Esophagus (tissue), 2 donors: ENCODE data around the gene NFAT5. TPM values are rescaled to one million over a fixed set of nuclear protein-coding genes. Genes with fewer than 3 reads are reported as not detected.

ENCODE experiments used
- H3K27ac ChIP-seq, 2 donors: one replicate each; pipeline ENCODE4 v1.5.1; 2013; ENCODE audit warnings: low read depth in 2 of 2, mild to moderate bottlenecking in 2 of 2, inconsistent platforms in 1 of 2, low read length in 1 of 2, moderate library complexity in 1 of 2
- H3K27me3 ChIP-seq, 2 donors: one replicate each; pipeline ENCODE4 v1.6.1; 2013; ENCODE audit warnings: low read length in 2 of 2, control low read depth in 1 of 2, mild to moderate bottlenecking in 1 of 2; ENCODE audit not compliant: insufficient read depth in 2 of 2, control insufficient read depth in 1 of 2
- H3K36me3 ChIP-seq, 2 donors: one replicate each; pipeline ENCODE4 v1.6.1; 2013; ENCODE audit warnings: low read length in 1 of 2; ENCODE audit not compliant: control insufficient read depth in 2 of 2, insufficient read depth in 2 of 2
- H3K4me1 ChIP-seq, 2 donors: one replicate each; pipeline ENCODE4 v1.6.1; 2013; ENCODE audit warnings: low read length in 1 of 2; ENCODE audit not compliant: control insufficient read depth in 2 of 2, insufficient read depth in 2 of 2
- H3K4me3 ChIP-seq, 2 donors: one replicate each; pipeline ENCODE4 v1.5.1; 2013; ENCODE audit warnings: low read length in 2 of 2, mild to moderate bottlenecking in 2 of 2, low read depth in 1 of 2, moderate library complexity in 1 of 2
- H3K9me3 ChIP-seq, 2 donors: one replicate each; pipeline ENCODE4 v1.6.1; 2013; ENCODE audit warnings: mild to moderate bottlenecking in 2 of 2, low read depth in 1 of 2, low read length in 1 of 2, moderate library complexity in 1 of 2; ENCODE audit not compliant: control insufficient read depth in 2 of 2, insufficient read depth in 1 of 2
- WGBS, 2 donors: extraction: QIAGEN DNeasy Blood & Tissue Kit; methylation state at CpG; one replicate each; pipeline ENCODE4 v1.1.7; 2013; 5-methylcytosine and 5-hydroxymethylcytosine counted together
- polyA plus RNA-seq, 2 donors: library from polyadenylated mRNA; stranded (reverse); fragments of 200-250 nt; gene quantifications; one replicate each; pipeline ENCODE4 v1.2.3, GENCODE V29; 2013
- donor health status: healthy with polysubstance abuse.
- donor health status: Bipolar disorder and iron deficiency.

Gene NFAT5
- polyA plus RNA-seq, 2 donors: 2.7 to 6.5 TPM

GRCh38 chr16:69526831-69527655 lies 38.7 kb upstream of the NFAT5 start:
- H3K27me3 ChIP-seq: no peaks in the 10 kb centered on the region
- H3K4me3 ChIP-seq: no peak overlapping the region
- no peak overlapping the region for H3K27ac ChIP-seq
- H3K36me3 ChIP-seq: no peaks in the 10 kb centered on the region
- peaks cover 0 to 6% of the 10 kb centered on the region in 2 donors for H3K4me1 ChIP-seq
- 81 to 86% methylated on average over 11 of the region's 11 CpGs for WGBS, 2 donors
- H3K9me3 ChIP-seq: no peaks in the 10 kb centered on the region

DNA sequence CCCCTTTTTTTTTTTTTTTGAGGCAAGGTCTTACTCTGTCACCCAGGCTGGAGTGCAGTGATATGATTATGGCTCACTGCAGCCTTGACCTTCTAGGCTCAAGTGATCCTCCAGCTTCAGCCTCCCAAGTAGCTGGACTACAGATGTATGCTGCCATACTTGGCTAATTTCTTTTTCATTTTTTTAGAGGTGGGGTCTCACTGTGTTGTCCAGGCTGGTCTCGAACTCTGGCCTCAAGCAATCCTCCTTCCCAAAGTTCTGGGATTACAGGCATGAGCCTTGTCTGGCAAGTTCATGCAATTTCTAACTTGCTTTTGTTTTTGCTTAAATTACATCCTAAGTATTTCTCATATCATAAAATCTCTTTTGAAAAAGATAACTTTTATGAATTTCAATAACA lies 33.8 kb upstream of the NFAT5 start:
- Histone ChIP-seq H3K27ac (no peak overlapping the region), H3K27me3 (no peaks in the 10 kb centered on the region), H3K4me3 (no peak overlapping the region), H3K4me1 (peaks cover 0 to 6% of the 10 kb centered on the region in 2 donors), H3K9me3 (no peaks in the 10 kb centered on the region), H3K36me3 (no peaks in the 10 kb centered on the region)
- 73 to 75% methylated on average over 1 of the region's 1 CpG for WGBS, 2 donors

GRCh38 chr16:69532641-69533455 lies 32.9 kb upstream of the NFAT5 start:
- Histone ChIP-seq H3K4me3 (no peak overlapping the region), H3K9me3 (no peaks in the 10 kb centered on the region), H3K27ac (no peak overlapping the region), H3K27me3 (no peaks in the 10 kb centered on the region), H3K4me1 (peaks cover 0 to 6% of the 10 kb centered on the region in 2 donors), H3K36me3 (no peaks in the 10 kb centered on the region)
- WGBS, 2 donors: 59 to 66% methylated on average over 9 of the region's 9 CpGs

GRCh38 chr16:69534720-69535119 lies 31.0 kb upstream of the NFAT5 start:
- no peak overlapping the region for H3K4me3 ChIP-seq
- H3K4me1 ChIP-seq: peaks cover 0 to 3% of the 10 kb centered on the region in 2 donors
- H3K27me3 ChIP-seq: no peaks in the 10 kb centered on the region
- 96% methylated on average over 3 of the region's 3 CpGs for WGBS, 2 donors
- no peaks in the 10 kb centered on the region for H3K9me3 ChIP-seq
- H3K36me3 ChIP-seq: no peaks in the 10 kb centered on the region
- H3K27ac ChIP-seq: no peak overlapping the region

- Histone ChIP-seq H3K4me3 (no peak overlapping the region), H3K27ac (no peak overlapping the region), H3K36me3 (no peaks in the 10 kb centered on the region), H3K27me3 (no peaks in the 10 kb centered on the region), H3K9me3 (no peaks in the 10 kb centered on the region), H3K4me1 (peaks cover 0 to 2% of the 10 kb centered on the region in 2 donors)
- WGBS, 2 donors: 50 to 60% methylated on average over 8 of the region's 8 CpGs
Measured at GRCh38 chr16:69535123-69536050, 30.4 kb upstream of the NFAT5 start.

DNA sequence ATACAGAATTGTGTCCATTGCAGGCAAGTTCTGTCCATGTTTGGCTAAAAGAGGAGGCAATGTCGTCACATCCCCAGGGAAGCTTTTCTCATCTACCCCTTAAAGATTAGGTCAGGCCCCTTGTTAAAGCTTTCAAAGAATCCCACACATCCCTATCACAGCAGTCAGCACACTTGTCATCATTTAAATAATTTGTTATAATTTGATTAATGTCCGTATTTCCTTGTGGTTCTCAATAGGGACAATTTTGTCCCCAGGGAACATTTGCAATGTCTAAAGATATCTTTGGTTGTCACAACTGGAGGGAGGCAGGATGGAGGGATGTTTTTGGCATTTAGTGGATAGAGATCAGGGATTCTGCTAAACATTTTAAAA lies 28.1 kb upstream of the NFAT5 start:
- H3K27me3 ChIP-seq: no peaks in the 10 kb centered on the region
- 81% methylated on average over 2 of the region's 2 CpGs for WGBS, 2 donors
- H3K36me3 ChIP-seq: no peaks in the 10 kb centered on the region
- no peaks in the 10 kb centered on the region for H3K9me3 ChIP-seq
- no peak overlapping the region for H3K4me3 ChIP-seq
- H3K4me1 ChIP-seq: no peaks in the 10 kb centered on the region
- H3K27ac ChIP-seq: no peak overlapping the region

DNA sequence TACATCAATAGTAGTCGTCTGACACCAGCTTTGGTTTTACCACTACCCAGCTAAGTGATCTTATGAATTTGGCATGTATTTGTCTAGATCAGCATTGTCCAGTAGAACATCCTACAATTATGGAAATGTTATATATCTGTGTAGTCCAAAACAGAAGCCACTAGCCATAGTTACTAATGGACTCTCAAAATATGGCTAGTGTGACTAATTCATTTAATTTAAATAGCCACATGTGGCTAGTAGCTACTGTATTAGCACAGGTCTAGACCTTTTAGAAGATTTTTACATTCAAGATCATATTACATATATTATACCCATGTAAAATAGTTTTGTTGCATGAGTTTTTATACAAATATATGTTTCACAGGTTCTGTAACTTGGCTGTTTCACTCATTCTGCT lies 27.0 kb upstream of the NFAT5 start:
- no peak overlapping the region for H3K27ac ChIP-seq
- no peak overlapping the region for H3K4me3 ChIP-seq
- H3K9me3 ChIP-seq: no peaks in the 10 kb centered on the region
- 71 to 78% methylated on average over 1 of the region's 1 CpG for WGBS, 2 donors
- no peaks in the 10 kb centered on the region for H3K27me3 ChIP-seq
- no peaks in the 10 kb centered on the region for H3K36me3 ChIP-seq
- H3K4me1 ChIP-seq: no peaks in the 10 kb centered on the region

- Histone ChIP-seq H3K27me3 (no peaks in the 10 kb centered on the region), H3K4me1 (no peaks in the 10 kb centered on the region), H3K9me3 (no peaks in the 10 kb centered on the region), H3K27ac (no peak overlapping the region), H3K36me3 (no peaks in the 10 kb centered on the region), H3K4me3 (no peak overlapping the region)
Measured at GRCh38 chr16:69542974-69543373, 22.8 kb upstream of the NFAT5 start.

DNA sequence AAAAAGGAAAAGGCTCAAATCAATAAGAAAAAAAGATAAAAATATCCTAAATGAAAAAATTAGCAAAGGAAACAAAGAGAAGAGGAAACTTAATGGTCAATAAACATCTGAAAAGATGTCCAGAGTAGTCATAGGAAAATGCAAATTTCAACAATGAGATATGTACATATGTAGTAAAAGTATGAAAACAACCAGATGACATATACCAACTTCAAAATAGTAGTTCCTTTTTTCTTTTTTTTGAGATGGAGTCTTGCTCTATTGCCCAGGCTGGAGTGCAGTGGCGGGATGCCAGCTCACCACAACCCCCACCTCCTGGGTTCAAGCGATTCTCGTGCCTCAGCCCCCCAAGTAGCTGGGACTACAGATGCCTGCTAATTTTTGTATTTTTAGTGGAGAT lies 21.7 kb upstream of the NFAT5 start:
- H3K27ac ChIP-seq: no peak overlapping the region
- no peaks in the 10 kb centered on the region for H3K9me3 ChIP-seq
- 95 to 98% methylated on average over 3 of the region's 3 CpGs for WGBS, 2 donors

More for the DNA sequence above, 21.7 kb upstream of the NFAT5 start:
- H3K4me1 ChIP-seq: no peaks in the 10 kb centered on the region
- no peaks in the 10 kb centered on the region for H3K27me3 ChIP-seq
- no peak overlapping the region for H3K4me3 ChIP-seq
- H3K36me3 ChIP-seq: no peaks in the 10 kb centered on the region
